Right lobe of liver (tissue), 6 donors: ENCODE data around the gene PRAC2. TPM values are rescaled to one million over a fixed set of nuclear protein-coding genes. Genes with fewer than 3 reads are reported as not detected.

ENCODE experiments used
- ATAC-seq, 4 donors: fragments of 200-7000 bp; cut with Tn5 transposase; one replicate each; pipeline ENCODE4 v1.9.1; 2020; ENCODE audit warnings: mild to moderate bottlenecking in 4 of 4, moderate library complexity in 4 of 4
- DNase-seq, 3 donors: peaks; one replicate each; pipeline ENCODE4 v3.0.0-alpha.2; 2020
- H3K27ac ChIP-seq, 3 donors: fragments of 200-600 bp; one replicate each; pipeline ENCODE4 v1.8.0; 2022
- H3K27me3 ChIP-seq, 2 donors: fragments of 200-600 bp; one replicate each; pipeline ENCODE4 v1.8.0; 2022
- H3K36me3 ChIP-seq, 4 donors: fragments of 200-600 bp; sonication (generic) in 1 of 4; one replicate each; pipeline versions ENCODE4 v1.5.1 to v1.8.0; 2017 to 2022; ENCODE audit warnings: control low read depth in 1 of 4
- H3K4me1 ChIP-seq, 4 donors: fragments of 200-600 bp; sonication (generic) in 1 of 4; one replicate each; pipeline versions ENCODE4 v1.5.1 to v1.8.0; 2017 to 2022; ENCODE audit warnings: control low read depth in 1 of 4
- H3K4me3 ChIP-seq, 3 donors: fragments of 200-600 bp; one replicate each; pipeline ENCODE4 v1.8.0; 2022
- H3K9me3 ChIP-seq, 4 donors: fragments of 200-600 bp; sonication (generic) in 1 of 4; one replicate each; pipeline versions ENCODE4 v1.5.1 to v1.8.0; 2017 to 2022; ENCODE audit warnings: control low read depth in 1 of 4
- POLR2A ChIP-seq: fragments of 450-650 bp; IDR thresholded peaks from one replicate; pipeline ENCODE4 v1.6.1; 2017; ENCODE audit warnings: antibody characterized with exemption, mild to moderate bottlenecking
- WGBS: methylation state at CpG from one replicate; pipeline ENCODE4 v1.1.6; 2018; ENCODE audit warnings: low coverage, low lambda C conversion rate; ENCODE audit not compliant: insufficient coverage; ENCODE audit errors: missing lambda C conversion rate; 5-methylcytosine and 5-hydroxymethylcytosine counted together
- intact Hi-C, 2 donors: fragments of 100-400 bp; cut with DNase I; formaldehyde crosslinking; loops; one replicate each; pipeline versions ENCODE4 v1.11.2 to v1.14.1; 2022
- total RNA-seq, 6 experiments: library from RNA; depleted of rRNA in 2 of 6; stranded (reverse); fragments of >200 nt in 2 of 6; fragmentation: NEBNext Ultra II Directional in 3 of 6; extraction: Animal tissue kit (Norgen Biotek cat#: 25700) in 3 of 6; gene quantifications; one replicate each; pipeline versions ENCODE4 v1.1.0 to v1.2.4, GENCODE V29; 2016 to 2023
- TF ChIP-seq, protein P1 (sequence below), 4 donors: fragments of 200-600 bp in 3 of 4; fragments of 450-650 bp in 1 of 4; IDR thresholded peaks; one replicate each; pipeline versions ENCODE4 v1.5.1 to v1.8.0; 2016 to 2022; ENCODE audit warnings: antibody characterized with exemption in 4 of 4, mild to moderate bottlenecking in 2 of 4
- donor health status: DM: no; HTN: yes; CAD: no.
- donor health status: DM: no; HTN: no; CAD: no.
- donor health status: DM: no; HTN: no; CAD: no.
- donor health status: DM: no; HTN: yes; CAD: no.
- donor health status: DM: no; HTN: yes; CAD: no.

The PRAC2 gene
- total RNA-seq, 6 experiments from 2014 or later = not detected

- intact Hi-C loops = no loop called here
- WGBS = 0% methylated on average over 3 of the region's 3 CpGs
Observed at GRCh38 chr17:48751172-48751571, 28.2 kb downstream of the PRAC2 start.

GRCh38 chr17:48751733-48752398, 28.9 kb downstream of the PRAC2 start:
- no peak for DNase-seq
- Histone ChIP-seq H3K4me1 (no peaks in the 10 kb centered on the region), H3K27me3 (peaks cover 20 to 71% of the 10 kb centered on the region in 2 donors), H3K36me3 (no peaks in the 10 kb centered on the region), H3K9me3 (no peaks in the 10 kb centered on the region), H3K27ac (no peak overlapping the region), H3K4me3 (no peak overlapping the region)
- TF ChIP-seq, protein P1, sequence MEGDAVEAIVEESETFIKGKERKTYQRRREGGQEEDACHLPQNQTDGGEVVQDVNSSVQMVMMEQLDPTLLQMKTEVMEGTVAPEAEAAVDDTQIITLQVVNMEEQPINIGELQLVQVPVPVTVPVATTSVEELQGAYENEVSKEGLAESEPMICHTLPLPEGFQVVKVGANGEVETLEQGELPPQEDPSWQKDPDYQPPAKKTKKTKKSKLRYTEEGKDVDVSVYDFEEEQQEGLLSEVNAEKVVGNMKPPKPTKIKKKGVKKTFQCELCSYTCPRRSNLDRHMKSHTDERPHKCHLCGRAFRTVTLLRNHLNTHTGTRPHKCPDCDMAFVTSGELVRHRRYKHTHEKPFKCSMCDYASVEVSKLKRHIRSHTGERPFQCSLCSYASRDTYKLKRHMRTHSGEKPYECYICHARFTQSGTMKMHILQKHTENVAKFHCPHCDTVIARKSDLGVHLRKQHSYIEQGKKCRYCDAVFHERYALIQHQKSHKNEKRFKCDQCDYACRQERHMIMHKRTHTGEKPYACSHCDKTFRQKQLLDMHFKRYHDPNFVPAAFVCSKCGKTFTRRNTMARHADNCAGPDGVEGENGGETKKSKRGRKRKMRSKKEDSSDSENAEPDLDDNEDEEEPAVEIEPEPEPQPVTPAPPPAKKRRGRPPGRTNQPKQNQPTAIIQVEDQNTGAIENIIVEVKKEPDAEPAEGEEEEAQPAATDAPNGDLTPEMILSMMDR (IDR thresholded peaks at IDR 0.05) = no peak
- TF ChIP-seq POLR2A = no peak
- WGBS = 5% methylated on average over 13 of the region's 13 CpGs
- ATAC-seq = peak in 1 of 4 donors; percentile 25
- intact Hi-C loops = no loop called here

More at GRCh38 chr17:48751172-48751571, 28.2 kb downstream of the PRAC2 start:
- no peaks in the 10 kb centered on the region for H3K36me3 ChIP-seq
- H3K27ac ChIP-seq = no peak overlapping the region
- H3K4me3 ChIP-seq = no peak overlapping the region
- no peak for TF ChIP-seq POLR2A
- TF ChIP-seq, protein P1 (IDR thresholded peaks at IDR 0.05) = no peak
- ATAC-seq (no peak), DNase-seq (no peak)
- H3K9me3 ChIP-seq = no peaks in the 10 kb centered on the region
- no peaks in the 10 kb centered on the region for H3K4me1 ChIP-seq
- peaks cover 22 to 72% of the 10 kb centered on the region in 2 donors for H3K27me3 ChIP-seq

GRCh38 chr17:48752399-48753288, 29.7 kb downstream of the PRAC2 start:
- ATAC-seq = no peak
- H3K4me1 ChIP-seq = no peaks in the 10 kb centered on the region

GRCh38 chr17:48753794-48754499, 31.0 kb downstream of the PRAC2 start:
- Histone ChIP-seq H3K9me3 (no peaks in the 10 kb centered on the region), H3K27me3 (peaks cover 7 to 53% of the 10 kb centered on the region in 2 donors), H3K4me3 (no peak overlapping the region), H3K4me1 (no peaks in the 10 kb centered on the region), H3K36me3 (no peaks in the 10 kb centered on the region), H3K27ac (no peak overlapping the region)
- TF ChIP-seq POLR2A = no peak
- TF ChIP-seq, protein P1 (IDR thresholded peaks at IDR 0.05) = no peak
- intact Hi-C loops = no loop called here
- DNase-seq (no peak), ATAC-seq (peak in 2 of 4 donors; percentile 36 to 37)
- WGBS = 9% methylated on average over 19 of the region's 22 CpGs

More at GRCh38 chr17:48752399-48753288, 29.7 kb downstream of the PRAC2 start:
- intact Hi-C loops = no loop called here
- H3K27ac ChIP-seq = no peak overlapping the region
- DNase-seq = no peak
- H3K4me3 ChIP-seq = no peak overlapping the region
- no peaks in the 10 kb centered on the region for H3K36me3 ChIP-seq
- 7% methylated on average over 36 of the region's 43 CpGs for WGBS
- no peak for TF ChIP-seq POLR2A
- TF ChIP-seq, protein P1 (IDR thresholded peaks at IDR 0.05) = no peak
- H3K27me3 ChIP-seq = peaks cover 13 to 64% of the 10 kb centered on the region in 2 donors
- H3K9me3 ChIP-seq = no peaks in the 10 kb centered on the region
